HCT116 (cell line): ENCODE measurements around the gene RMRP. TPM values are rescaled to one million over a fixed set of nuclear protein-coding genes. Genes with fewer than 3 reads are reported as not detected.

Experiments
- ATAC-seq: fragments of 200-7000 bp; cut with Tn5 transposase; 2 replicates; pipeline ENCODE4 v1.9.1; 2020; ENCODE audit warnings: mild to moderate bottlenecking, moderate library complexity
- BruUV-seq: library from RNA; stranded (reverse); fragments of 400-500 nt; replicated peaks from 2 replicates; lab custom pipeline; 2021; lab: Mats Ljungman, UMichigan
- CTCF ChIA-PET: fragments of 300-600 bp; sonication (Branson Sonifier 250); formaldehyde crosslinking; loops from one replicate; lab custom pipeline; 2021; ENCODE audit warnings: antibody characterized with exemption; lab: Charles Lee
- POLR2A ChIA-PET: fragments of 300-600, 350-600 bp; sonication (Branson Sonifier 250); formaldehyde crosslinking; loops from one replicate; lab custom pipeline; 2021; ENCODE audit warnings: antibody characterized with exemption; lab: Charles Lee
- RAD21 ChIA-PET, 2 experiments: fragments of 300-600 bp; sonication (Branson Sonifier 250); formaldehyde crosslinking; loops; one replicate each; lab custom pipeline; 2023; ENCODE audit warnings: low total read pairs in 2 of 2; ENCODE audit not compliant: uncharacterized antibody in 2 of 2, unreplicated experiment in 2 of 2, low non-redundant PET in 1 of 2; lab: Charles Lee
- DNase-seq: peaks from one replicate; pipeline ENCODE4 v3.0.0-alpha.2; 2010; ENCODE audit warnings: low read depth, low spot score
- H2AFZ ChIP-seq: fragments of 200-600 bp; shearing (Covaris generic), sonication (generic); 2 replicates; pipeline ENCODE4 v1.6.1; 2017; ENCODE audit warnings: low read depth, mixed run types, mixed read lengths, antibody characterized with exemption, low read length; ENCODE audit not compliant: poor library complexity, severe bottlenecking
- H3K27ac ChIP-seq: 2 replicates; pipeline ENCODE4 v1.5.1; 2012; ENCODE audit warnings: low read depth, low read length
- H3K27me3 ChIP-seq: fragments of 200-600 bp; sonication (generic); 2 replicates; pipeline ENCODE4 v1.6.1; 2016; ENCODE audit warnings: mixed run types, low read length, mixed read lengths; ENCODE audit not compliant: insufficient read depth
- H3K36me3 ChIP-seq, 2 experiments: fragments of 200-500 bp in 1 of 2; fragments of 200-600 bp in 1 of 2; sonication (Bioruptor generic) in 1 of 2; sonication (generic) in 1 of 2; 2 replicates each; pipeline versions ENCODE4 v1.5.1 to v1.6.1; 2014 to 2016; ENCODE audit warnings: low read length in 2 of 2, inconsistent platforms in 1 of 2, mixed read lengths in 1 of 2, mixed run types in 1 of 2; ENCODE audit not compliant: insufficient read depth in 2 of 2, control insufficient read depth in 1 of 2
- H3K4me1 ChIP-seq, 2 experiments: fragments of 200-600 bp in 1 of 2; sonication (generic) in 1 of 2; 2 replicates each; pipeline versions ENCODE4 v1.5.1 to v1.6.1; 2012 to 2017; ENCODE audit warnings: low read length in 2 of 2, inconsistent platforms in 1 of 2, mild to moderate bottlenecking in 1 of 2, mixed read lengths in 1 of 2, mixed run types in 1 of 2, moderate library complexity in 1 of 2; ENCODE audit not compliant: insufficient read depth in 2 of 2, control insufficient read depth in 1 of 2
- H3K4me2 ChIP-seq: fragments of 200-600 bp; sonication (generic); 2 replicates; pipeline ENCODE4 v1.6.1; 2017; ENCODE audit warnings: mixed run types, low read length, mixed read lengths
- H3K4me3 ChIP-seq, 2 experiments: fragments of 200-600 bp in 1 of 2; sonication (generic) in 1 of 2; replicated peaks in 1 of 2; 2 replicates each; pipeline ENCODE4 v1.5.1; 2011 to 2016; ENCODE audit warnings: low read length in 2 of 2, control low read depth in 1 of 2, low read depth in 1 of 2, mild to moderate bottlenecking in 1 of 2, mixed read lengths in 1 of 2, mixed run types in 1 of 2
- H3K79me2 ChIP-seq: fragments of 200-600 bp; sonication (generic); 2 replicates; pipeline ENCODE4 v1.6.1; 2017; ENCODE audit warnings: mild to moderate bottlenecking, mixed run types, low read length, moderate library complexity, mixed read lengths; ENCODE audit not compliant: insufficient read depth
- H3K9ac ChIP-seq: fragments of 200-600 bp; sonication (generic); 2 replicates; pipeline ENCODE4 v1.6.1; 2016; ENCODE audit warnings: low read length, mixed read lengths
- H3K9me2 ChIP-seq: fragments of 200-600 bp; sonication (generic), shearing (Covaris generic); 2 replicates; pipeline ENCODE4 v1.6.1; 2017; ENCODE audit warnings: mixed run types, mild to moderate bottlenecking, moderate library complexity; ENCODE audit not compliant: insufficient read depth
- H3K9me3 ChIP-seq, 2 experiments: fragments of 200-500 bp in 1 of 2; fragments of 200-600 bp in 1 of 2; sonication (Bioruptor generic) in 1 of 2; sonication (generic) in 1 of 2; 2 replicates each; pipeline ENCODE4 v1.6.1; 2014 to 2017; ENCODE audit warnings: low read length in 2 of 2, mixed read lengths in 2 of 2, inconsistent platforms in 1 of 2, low read depth in 1 of 2, mild to moderate bottlenecking in 1 of 2, mixed run types in 1 of 2, moderate library complexity in 1 of 2; ENCODE audit not compliant: control insufficient read depth in 1 of 2, insufficient read depth in 1 of 2
- H4K20me1 ChIP-seq: fragments of 200-600 bp; sonication (generic), shearing (Covaris generic); 2 replicates; pipeline ENCODE4 v1.6.1; 2017; ENCODE audit warnings: mixed run types, mild to moderate bottlenecking, moderate library complexity; ENCODE audit not compliant: insufficient read depth
- CEBPB ChIP-seq: IDR thresholded peaks from 2 replicates; pipeline ENCODE4 v1.6.1; 2012; ENCODE audit warnings: low read depth
- EGR1 ChIP-seq: IDR thresholded peaks from 2 replicates; pipeline ENCODE4 v1.6.1; 2012; ENCODE audit warnings: low read depth
- ELF1 ChIP-seq: IDR thresholded peaks from 2 replicates; pipeline ENCODE4 v1.6.1; 2012; ENCODE audit warnings: low read depth, borderline replicate concordance
- EZH2 ChIP-seq: fragments of 200-600 bp; sonication (generic); IDR thresholded peaks from 2 replicates; pipeline ENCODE4 v1.6.1; 2017; ENCODE audit warnings: antibody characterized with exemption, mixed run types
- EZH2phosphoT487 ChIP-seq: fragments of 200-600 bp; IDR thresholded peaks from 2 replicates; pipeline ENCODE4 v1.6.1; 2018; ENCODE audit warnings: antibody characterized with exemption, borderline replicate concordance
- FOSL1 ChIP-seq: IDR thresholded peaks from 2 replicates; pipeline ENCODE4 v1.6.1; 2012; ENCODE audit warnings: low read depth
- JUND ChIP-seq: IDR thresholded peaks from 2 replicates; pipeline ENCODE4 v1.6.1; 2012
- POLR2A ChIP-seq: IDR thresholded peaks from 2 replicates; pipeline ENCODE4 v1.7.0; 2011; ENCODE audit warnings: borderline replicate concordance; ENCODE audit not compliant: insufficient read depth, insufficient read length; ENCODE audit errors: extremely low read depth
- POLR2AphosphoS5 ChIP-seq: IDR thresholded peaks from 2 replicates; pipeline ENCODE4 v1.6.1; 2011; ENCODE audit warnings: mild to moderate bottlenecking, low read depth, low read length, moderate library complexity
- RAD21 ChIP-seq: IDR thresholded peaks from 2 replicates; pipeline ENCODE4 v1.6.1; 2012; ENCODE audit warnings: low read depth, mild to moderate bottlenecking
- SIN3A ChIP-seq: IDR thresholded peaks from 2 replicates; pipeline ENCODE4 v1.6.1; 2012; ENCODE audit warnings: low read depth
- SP1 ChIP-seq: IDR thresholded peaks from 2 replicates; pipeline ENCODE4 v1.6.1; 2012; ENCODE audit warnings: low read depth
- TCF7L2 ChIP-seq: IDR thresholded peaks from 2 replicates; pipeline ENCODE4 v1.7.0; 2011; ENCODE audit warnings: borderline replicate concordance, inconsistent platforms; ENCODE audit not compliant: insufficient read depth, insufficient read length; ENCODE audit errors: extremely low read depth
- YY1 ChIP-seq: IDR thresholded peaks from 2 replicates; pipeline ENCODE4 v1.6.1; 2011; ENCODE audit warnings: low read length, low read depth, moderate library complexity, mild to moderate bottlenecking; ENCODE audit not compliant: insufficient replicate concordance; ENCODE audit errors: extremely low read depth
- ZFX ChIP-seq: fragments of 450-650 bp; IDR thresholded peaks from 2 replicates; pipeline ENCODE4 v1.6.1; 2017
- ZNF274 ChIP-seq: fragments of 200-500 bp; sonication (Bioruptor generic); IDR thresholded peaks from 2 replicates; pipeline ENCODE4 v1.6.1; 2014; ENCODE audit warnings: mild to moderate bottlenecking, low read depth, low read length, inconsistent platforms
- intact Hi-C: fragments of 100-400 bp; cut with micrococcal nuclease; formaldehyde crosslinking; loops from 2 replicates; pipeline ENCODE4 v1.10.0; 2022
- total RNA-seq: library from RNA; stranded (reverse); gene quantifications from one replicate; pipeline ENCODE4 v1.2.1, GENCODE V29; 2021; ENCODE audit not compliant: unreplicated experiment
- TF ChIP-seq, protein P1 (sequence below): IDR thresholded peaks from 2 replicates; pipeline ENCODE4 v1.6.1; 2012; ENCODE audit warnings: low read depth
- TF ChIP-seq, protein P2 (sequence below): IDR thresholded peaks from 2 replicates; pipeline ENCODE4 v1.6.1; 2012
- TF ChIP-seq, protein P3 (sequence below): IDR thresholded peaks from 2 replicates; pipeline ENCODE4 v1.6.1; 2012
- TF ChIP-seq, protein P4 (sequence below), 3 experiments: fragments of 200-600 bp in 1 of 3; sonication (generic) in 1 of 3; IDR thresholded peaks in 2 of 3; conservative IDR thresholded peaks in 1 of 3; 2 replicates each; pipeline ENCODE4 v1.5.1; 2012 to 2017; ENCODE audit warnings: low read depth in 2 of 3, low read length in 2 of 3, antibody characterized with exemption in 1 of 3, borderline replicate concordance in 1 of 3, control low read depth in 1 of 3, mild to moderate bottlenecking in 1 of 3, mixed read lengths in 1 of 3, mixed run types in 1 of 3, moderate library complexity in 1 of 3; ENCODE audit not compliant: insufficient read depth in 1 of 3

RMRP gene
- total RNA-seq, 1 experiment from 2014 or later: 30,969 TPM

DNA sequence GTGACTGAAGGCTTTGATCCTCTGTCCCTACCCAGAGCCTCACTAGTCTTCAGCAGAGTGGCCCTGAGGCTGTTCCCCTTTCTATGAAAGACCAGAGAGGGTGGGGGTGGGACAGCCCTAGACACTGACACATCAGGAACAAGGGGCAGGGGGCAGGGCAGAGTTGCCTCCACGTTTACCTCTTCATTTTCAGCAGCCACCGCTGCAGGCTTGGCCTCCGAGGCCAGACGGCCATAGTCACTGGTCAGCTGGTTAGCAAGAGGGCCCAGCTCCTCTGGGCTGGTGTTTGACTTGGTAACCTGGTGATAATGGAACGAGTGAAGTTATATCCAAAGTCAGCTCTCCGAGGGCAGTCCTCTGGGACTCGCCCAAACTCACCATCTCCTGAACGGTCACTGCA is 47.6 kb upstream of the RMRP start:
- H3K27me3 ChIP-seq: no peaks in the 10 kb centered on the region
- ChIA-PET CTCF (interaction anchor here (1.8 kb wide), 1 partner anchor 8 kb away, joined by 7 read pairs; no protein-coding TSS in a partner anchor), POLR2A (no interaction called here), RAD21 (no interaction called here)
- no peaks in the 10 kb centered on the region for H3K9me3 ChIP-seq
- no peak overlapping the region for H3K27ac ChIP-seq
- H3K9ac ChIP-seq: no peak overlapping the region
- intact Hi-C loops: no loop called here
- no peak for DNase-seq
- TF ChIP-seq ZFX (no peak), RAD21 (no peak), TCF7L2 (no peak), POLR2A (no peak), SP1 (no peak), YY1 (no peak), SIN3A (no peak), CEBPB (no peak), EGR1 (no peak), EZH2 (no peak), JUND (no peak), FOSL1 (no peak), EZH2phosphoT487 (no peak), ELF1 (no peak), ZNF274 (no peak), POLR2AphosphoS5 (no peak)
- TF ChIP-seq, protein P1, sequence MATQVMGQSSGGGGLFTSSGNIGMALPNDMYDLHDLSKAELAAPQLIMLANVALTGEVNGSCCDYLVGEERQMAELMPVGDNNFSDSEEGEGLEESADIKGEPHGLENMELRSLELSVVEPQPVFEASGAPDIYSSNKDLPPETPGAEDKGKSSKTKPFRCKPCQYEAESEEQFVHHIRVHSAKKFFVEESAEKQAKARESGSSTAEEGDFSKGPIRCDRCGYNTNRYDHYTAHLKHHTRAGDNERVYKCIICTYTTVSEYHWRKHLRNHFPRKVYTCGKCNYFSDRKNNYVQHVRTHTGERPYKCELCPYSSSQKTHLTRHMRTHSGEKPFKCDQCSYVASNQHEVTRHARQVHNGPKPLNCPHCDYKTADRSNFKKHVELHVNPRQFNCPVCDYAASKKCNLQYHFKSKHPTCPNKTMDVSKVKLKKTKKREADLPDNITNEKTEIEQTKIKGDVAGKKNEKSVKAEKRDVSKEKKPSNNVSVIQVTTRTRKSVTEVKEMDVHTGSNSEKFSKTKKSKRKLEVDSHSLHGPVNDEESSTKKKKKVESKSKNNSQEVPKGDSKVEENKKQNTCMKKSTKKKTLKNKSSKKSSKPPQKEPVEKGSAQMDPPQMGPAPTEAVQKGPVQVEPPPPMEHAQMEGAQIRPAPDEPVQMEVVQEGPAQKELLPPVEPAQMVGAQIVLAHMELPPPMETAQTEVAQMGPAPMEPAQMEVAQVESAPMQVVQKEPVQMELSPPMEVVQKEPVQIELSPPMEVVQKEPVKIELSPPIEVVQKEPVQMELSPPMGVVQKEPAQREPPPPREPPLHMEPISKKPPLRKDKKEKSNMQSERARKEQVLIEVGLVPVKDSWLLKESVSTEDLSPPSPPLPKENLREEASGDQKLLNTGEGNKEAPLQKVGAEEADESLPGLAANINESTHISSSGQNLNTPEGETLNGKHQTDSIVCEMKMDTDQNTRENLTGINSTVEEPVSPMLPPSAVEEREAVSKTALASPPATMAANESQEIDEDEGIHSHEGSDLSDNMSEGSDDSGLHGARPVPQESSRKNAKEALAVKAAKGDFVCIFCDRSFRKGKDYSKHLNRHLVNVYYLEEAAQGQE: no peak
- TF ChIP-seq, protein P2, sequence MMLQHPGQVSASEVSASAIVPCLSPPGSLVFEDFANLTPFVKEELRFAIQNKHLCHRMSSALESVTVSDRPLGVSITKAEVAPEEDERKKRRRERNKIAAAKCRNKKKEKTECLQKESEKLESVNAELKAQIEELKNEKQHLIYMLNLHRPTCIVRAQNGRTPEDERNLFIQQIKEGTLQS: no peak
- TF ChIP-seq, protein P3, sequence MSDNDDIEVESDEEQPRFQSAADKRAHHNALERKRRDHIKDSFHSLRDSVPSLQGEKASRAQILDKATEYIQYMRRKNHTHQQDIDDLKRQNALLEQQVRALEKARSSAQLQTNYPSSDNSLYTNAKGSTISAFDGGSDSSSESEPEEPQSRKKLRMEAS: no peak
- TF ChIP-seq, protein P4, sequence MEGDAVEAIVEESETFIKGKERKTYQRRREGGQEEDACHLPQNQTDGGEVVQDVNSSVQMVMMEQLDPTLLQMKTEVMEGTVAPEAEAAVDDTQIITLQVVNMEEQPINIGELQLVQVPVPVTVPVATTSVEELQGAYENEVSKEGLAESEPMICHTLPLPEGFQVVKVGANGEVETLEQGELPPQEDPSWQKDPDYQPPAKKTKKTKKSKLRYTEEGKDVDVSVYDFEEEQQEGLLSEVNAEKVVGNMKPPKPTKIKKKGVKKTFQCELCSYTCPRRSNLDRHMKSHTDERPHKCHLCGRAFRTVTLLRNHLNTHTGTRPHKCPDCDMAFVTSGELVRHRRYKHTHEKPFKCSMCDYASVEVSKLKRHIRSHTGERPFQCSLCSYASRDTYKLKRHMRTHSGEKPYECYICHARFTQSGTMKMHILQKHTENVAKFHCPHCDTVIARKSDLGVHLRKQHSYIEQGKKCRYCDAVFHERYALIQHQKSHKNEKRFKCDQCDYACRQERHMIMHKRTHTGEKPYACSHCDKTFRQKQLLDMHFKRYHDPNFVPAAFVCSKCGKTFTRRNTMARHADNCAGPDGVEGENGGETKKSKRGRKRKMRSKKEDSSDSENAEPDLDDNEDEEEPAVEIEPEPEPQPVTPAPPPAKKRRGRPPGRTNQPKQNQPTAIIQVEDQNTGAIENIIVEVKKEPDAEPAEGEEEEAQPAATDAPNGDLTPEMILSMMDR (IDR thresholded peaks at IDR 0.05 in 2 of 3, conservative IDR thresholded peaks at IDR 0.05 in 1 of 3; ENCODE audit: borderline replicate concordance in 1 of 3, insufficient read depth in 1 of 3, low read depth in 2 of 3, low read length in 2 of 3): no peak
- H2AFZ ChIP-seq: no peak overlapping the region
- H3K4me3 ChIP-seq: no peak overlapping the region
- H3K4me1 ChIP-seq: no peaks in the 10 kb centered on the region
- BruUV-seq: no TSS peak
- H3K79me2 ChIP-seq: no peaks in the 10 kb centered on the region
- ATAC-seq: no peak
- H3K36me3 ChIP-seq: peaks cover 57 to 69% of the 10 kb centered on the region in 2 experiments
- no peaks in the 10 kb centered on the region for H4K20me1 ChIP-seq
- H3K9me2 ChIP-seq: no peaks in the 10 kb centered on the region
- H3K4me2 ChIP-seq: no peak overlapping the region
